ENCODE measurements around the gene ENTREP1.

The ENTREP1 gene

GRCh38 chr9:69357030-69357775, 32.2 kb downstream of the ENTREP1 start:
- H3K36me3 ChIP-seq (ENCODE audit: low read length), result no peaks in the 10 kb centered on the region
- H4K20me1 ChIP-seq (ENCODE audit: low read depth, low read length), result no peaks in the 10 kb centered on the region
- H3K9ac ChIP-seq (ENCODE audit: low read length), result no peak overlapping the region
- no peak overlapping the region for H3K27ac ChIP-seq (ENCODE audit: low read depth, low read length)
- H3K4me2 ChIP-seq (ENCODE audit: low read depth, low read length, poor library complexity, severe bottlenecking), result no peak overlapping the region
- no peaks in the 10 kb centered on the region for H3K9me2 ChIP-seq (replicated peaks; ENCODE audit: insufficient read depth, low read length)
- H3K79me2 ChIP-seq (ENCODE audit: insufficient read depth, low read length), result no peaks in the 10 kb centered on the region
- H2AFZ ChIP-seq (ENCODE audit: low read depth, low read length, severe bottlenecking), result no peak overlapping the region
- H3F3A ChIP-seq (ENCODE audit: insufficient read depth), result no peaks in the 10 kb centered on the region
- H3K9me3 ChIP-seq (ENCODE audit: insufficient read depth, low read length), result no peaks in the 10 kb centered on the region
- no peak for TF ChIP-seq EZH2phosphoT487 (conservative IDR thresholded peaks at IDR 0.05; ENCODE audit: low read length)
- TF ChIP-seq CTCF (IDR thresholded peaks at IDR 0.05; ENCODE audit: insufficient read depth, low read length, poor library complexity, severe bottlenecking), result no peak
- no peak overlapping the region for H3K4me3 ChIP-seq (ENCODE audit: insufficient read depth, low read length, poor library complexity, severe bottlenecking)
- H3K27me3 ChIP-seq (ENCODE audit: low read length), result no peaks in the 10 kb centered on the region

DNA sequence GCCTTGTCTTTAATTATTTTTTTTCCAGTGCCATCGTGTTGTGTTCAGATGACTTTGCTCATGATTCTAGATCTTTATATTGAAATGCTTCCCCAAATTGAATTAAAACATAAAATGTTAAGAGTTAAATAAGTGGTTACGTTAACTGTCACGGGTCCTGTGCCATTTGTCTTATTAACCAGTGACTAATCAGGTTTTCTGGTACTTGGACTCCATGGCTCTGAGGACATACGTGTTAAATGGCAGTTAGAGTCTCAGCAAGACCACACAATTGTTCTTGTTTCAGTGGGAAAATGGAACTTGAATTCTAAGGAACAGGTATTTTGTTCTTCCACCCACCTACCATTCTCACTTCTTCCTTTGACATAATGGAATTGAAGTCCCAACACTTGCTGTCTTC, 32.8 kb downstream of the ENTREP1 start:
- no peak overlapping the region for H3K4me3 ChIP-seq (ENCODE audit: insufficient read depth, low read length, poor library complexity, severe bottlenecking)
- H4K20me1 ChIP-seq (ENCODE audit: low read depth, low read length), result no peaks in the 10 kb centered on the region
- no peak overlapping the region for H3K4me2 ChIP-seq (ENCODE audit: low read depth, low read length, poor library complexity, severe bottlenecking)
- H3K27me3 ChIP-seq (ENCODE audit: low read length), result no peaks in the 10 kb centered on the region
- no peak for TF ChIP-seq CTCF (IDR thresholded peaks at IDR 0.05; ENCODE audit: insufficient read depth, low read length, poor library complexity, severe bottlenecking)
- no peak for TF ChIP-seq EZH2phosphoT487 (conservative IDR thresholded peaks at IDR 0.05; ENCODE audit: low read length)
- no peaks in the 10 kb centered on the region for H3K79me2 ChIP-seq (ENCODE audit: insufficient read depth, low read length)
- no peak overlapping the region for H3K27ac ChIP-seq (ENCODE audit: low read depth, low read length)
- H3K9ac ChIP-seq (ENCODE audit: low read length), result no peak overlapping the region
- H3K9me3 ChIP-seq (ENCODE audit: insufficient read depth, low read length), result no peaks in the 10 kb centered on the region
- H2AFZ ChIP-seq (ENCODE audit: low read depth, low read length, severe bottlenecking), result no peak overlapping the region
- H3K36me3 ChIP-seq (ENCODE audit: low read length), result no peaks in the 10 kb centered on the region
- no peaks in the 10 kb centered on the region for H3K9me2 ChIP-seq (replicated peaks; ENCODE audit: insufficient read depth, low read length)
- no peaks in the 10 kb centered on the region for H3F3A ChIP-seq (ENCODE audit: insufficient read depth)

- Histone ChIP-seq H2AFZ (ENCODE audit: low read depth, low read length, severe bottlenecking) (no peak overlapping the region), H3K9me2 (replicated peaks; ENCODE audit: insufficient read depth, low read length) (no peaks in the 10 kb centered on the region), H3K36me3 (ENCODE audit: low read length) (no peaks in the 10 kb centered on the region), H3F3A (ENCODE audit: insufficient read depth) (no peaks in the 10 kb centered on the region), H3K9ac (ENCODE audit: low read length) (no peak overlapping the region), H3K4me3 (ENCODE audit: insufficient read depth, low read length, poor library complexity, severe bottlenecking) (no peak overlapping the region), H3K4me2 (ENCODE audit: low read depth, low read length, poor library complexity, severe bottlenecking) (no peak overlapping the region), H3K27ac (ENCODE audit: low read depth, low read length) (no peak overlapping the region), H3K9me3 (ENCODE audit: insufficient read depth, low read length) (no peaks in the 10 kb centered on the region), H4K20me1 (ENCODE audit: low read depth, low read length) (no peaks in the 10 kb centered on the region), H3K79me2 (ENCODE audit: insufficient read depth, low read length) (no peaks in the 10 kb centered on the region), H3K27me3 (ENCODE audit: low read length) (no peaks in the 10 kb centered on the region)
- TF ChIP-seq EZH2phosphoT487 (conservative IDR thresholded peaks at IDR 0.05; ENCODE audit: low read length), result no peak
- TF ChIP-seq CTCF (IDR thresholded peaks at IDR 0.05; ENCODE audit: insufficient read depth, low read length, poor library complexity, severe bottlenecking), result no peak
These were observed 38.2 kb downstream of the ENTREP1 start for GRCh38 chr9:69363191-69363590.
